GM12873 (cell line): ENCODE data around the gene HTRA3.

Source experiments
- TF ChIP-seq, protein P1 (sequence below): IDR thresholded peaks from 2 replicates; pipeline ENCODE4 v1.5.1; 2012; ENCODE audit warnings: low read depth, mild to moderate bottlenecking, moderate library complexity, low read length, control low read depth; ENCODE audit not compliant: insufficient read depth; ENCODE audit errors: missing control alignments

Gene HTRA3

DNA sequence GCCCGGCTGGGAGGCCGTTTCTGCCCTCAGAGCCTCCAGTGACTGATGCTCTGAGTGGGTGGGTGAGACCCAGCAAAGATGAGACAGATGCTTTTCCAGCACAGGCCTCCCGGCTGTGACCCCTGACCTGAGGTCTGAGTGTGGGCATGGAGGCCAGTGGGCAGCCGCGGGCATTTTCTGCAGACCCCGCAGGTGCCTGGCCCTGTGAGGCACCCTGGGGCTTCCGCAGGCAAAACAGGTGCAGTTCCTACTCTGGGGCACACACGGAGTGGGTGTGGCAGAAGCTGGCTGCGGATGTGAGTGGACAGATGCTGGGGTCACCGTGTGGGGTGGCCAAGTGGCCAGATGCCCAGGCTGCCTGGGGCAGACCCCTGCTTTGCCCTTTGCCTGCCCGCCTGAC lies 14.8 kb downstream of the HTRA3 start:
- TF ChIP-seq, protein P1, sequence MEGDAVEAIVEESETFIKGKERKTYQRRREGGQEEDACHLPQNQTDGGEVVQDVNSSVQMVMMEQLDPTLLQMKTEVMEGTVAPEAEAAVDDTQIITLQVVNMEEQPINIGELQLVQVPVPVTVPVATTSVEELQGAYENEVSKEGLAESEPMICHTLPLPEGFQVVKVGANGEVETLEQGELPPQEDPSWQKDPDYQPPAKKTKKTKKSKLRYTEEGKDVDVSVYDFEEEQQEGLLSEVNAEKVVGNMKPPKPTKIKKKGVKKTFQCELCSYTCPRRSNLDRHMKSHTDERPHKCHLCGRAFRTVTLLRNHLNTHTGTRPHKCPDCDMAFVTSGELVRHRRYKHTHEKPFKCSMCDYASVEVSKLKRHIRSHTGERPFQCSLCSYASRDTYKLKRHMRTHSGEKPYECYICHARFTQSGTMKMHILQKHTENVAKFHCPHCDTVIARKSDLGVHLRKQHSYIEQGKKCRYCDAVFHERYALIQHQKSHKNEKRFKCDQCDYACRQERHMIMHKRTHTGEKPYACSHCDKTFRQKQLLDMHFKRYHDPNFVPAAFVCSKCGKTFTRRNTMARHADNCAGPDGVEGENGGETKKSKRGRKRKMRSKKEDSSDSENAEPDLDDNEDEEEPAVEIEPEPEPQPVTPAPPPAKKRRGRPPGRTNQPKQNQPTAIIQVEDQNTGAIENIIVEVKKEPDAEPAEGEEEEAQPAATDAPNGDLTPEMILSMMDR, result no peak

DNA sequence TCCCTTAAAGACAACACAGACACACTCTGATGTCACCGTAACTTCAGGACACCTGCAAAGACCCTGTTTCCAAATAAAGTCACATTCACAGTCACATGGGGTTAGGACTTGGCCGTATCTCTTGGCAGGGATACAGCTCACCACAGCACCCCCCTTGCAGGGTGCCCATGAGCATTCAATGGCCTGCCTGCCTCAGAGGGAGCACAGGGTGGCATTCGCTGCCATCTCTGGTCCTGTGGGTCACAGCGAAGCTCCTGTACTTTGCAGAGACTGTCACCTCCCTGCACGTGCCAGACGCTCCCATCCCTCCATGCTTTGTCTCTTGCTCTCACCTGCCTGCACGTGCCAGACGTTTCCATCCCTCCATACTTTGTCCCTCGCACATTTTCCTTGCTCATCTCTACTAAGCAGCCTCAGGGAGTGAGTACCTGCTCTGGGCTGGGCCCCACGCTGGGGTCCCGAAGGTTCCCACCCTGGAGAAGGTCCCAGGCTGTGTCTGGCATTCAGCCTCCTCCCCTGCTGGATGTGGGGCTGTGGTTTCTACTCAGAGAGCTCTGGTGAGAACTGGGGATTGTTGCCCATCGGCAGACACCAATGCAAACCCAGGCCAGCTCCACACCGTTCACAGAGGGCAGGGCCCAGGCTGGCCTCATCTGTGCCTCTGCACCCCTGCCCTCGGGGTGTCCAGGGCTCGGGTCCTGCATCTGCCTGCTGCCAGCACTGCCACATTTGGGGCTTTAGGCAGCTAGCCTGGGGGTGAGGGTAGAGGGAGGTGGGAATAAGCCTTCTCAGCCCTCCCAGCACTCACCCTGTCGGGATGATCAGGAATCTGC lies 15.8 kb downstream of the HTRA3 start:
- TF ChIP-seq, protein P1, result no peak

DNA sequence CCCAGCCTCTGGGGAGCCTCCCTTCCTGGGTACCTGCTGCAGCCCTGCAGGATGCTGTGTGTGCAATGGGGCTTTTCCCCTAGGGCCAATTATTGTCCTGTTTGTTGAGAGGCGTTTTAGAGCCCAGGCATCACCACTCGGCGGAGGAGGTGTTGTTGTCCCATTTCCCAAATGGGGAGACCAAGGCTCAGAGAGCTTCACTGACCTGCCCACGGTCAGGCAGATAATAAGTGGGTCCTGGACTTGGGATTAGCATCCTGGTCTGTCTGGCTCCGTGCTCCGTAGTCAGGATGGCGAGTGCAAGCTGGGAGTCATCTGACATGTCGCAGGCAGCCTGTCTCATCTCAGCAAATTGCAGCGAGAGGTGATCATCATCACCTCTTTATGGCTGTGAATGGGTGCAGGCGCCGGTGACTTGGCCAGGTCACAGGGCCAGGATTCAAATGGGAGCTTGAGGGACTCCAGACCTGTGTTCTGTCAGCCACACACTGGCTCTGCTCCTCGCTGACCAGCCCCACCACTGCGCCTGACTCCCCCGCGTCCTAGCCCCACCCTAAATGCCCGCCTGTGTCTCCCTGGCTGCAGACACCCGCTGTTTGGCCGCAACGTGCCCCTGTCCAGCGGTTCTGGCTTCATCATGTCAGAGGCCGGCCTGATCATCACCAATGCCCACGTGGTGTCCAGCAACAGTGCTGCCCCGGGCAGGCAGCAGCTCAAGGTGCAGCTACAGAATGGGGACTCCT lies 16.6 kb downstream of the HTRA3 start:
- TF ChIP-seq, protein P1, result no peak

DNA sequence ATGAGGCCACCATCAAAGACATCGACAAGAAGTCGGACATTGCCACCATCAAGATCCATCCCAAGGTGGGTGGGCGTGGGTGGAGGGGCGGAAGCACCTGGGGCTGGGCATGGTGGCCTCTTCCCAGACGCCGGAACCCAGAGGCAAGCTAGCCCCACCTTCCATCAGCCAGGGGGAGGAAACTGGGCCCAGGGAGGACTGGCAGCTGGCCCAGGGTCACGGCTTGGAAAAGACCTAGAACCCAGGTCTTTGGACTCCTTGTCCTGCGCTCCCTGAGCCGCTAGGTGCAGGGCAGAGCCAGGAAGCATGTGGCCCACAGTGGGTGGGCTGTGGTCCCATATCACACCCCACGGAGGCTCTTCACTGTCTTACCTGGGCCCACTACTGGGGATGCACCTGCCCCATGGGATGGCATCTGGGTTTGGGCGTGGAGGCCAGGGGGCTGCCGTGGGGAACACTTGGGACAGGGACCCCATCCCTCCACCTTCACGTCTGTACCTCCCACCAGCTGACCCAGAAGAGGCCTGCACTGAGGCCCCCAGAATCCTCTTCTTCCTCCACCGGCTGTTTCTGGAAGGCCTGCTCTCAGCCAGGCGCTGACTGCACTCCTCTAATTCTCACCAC lies 17.3 kb downstream of the HTRA3 start:
- TF ChIP-seq, protein P1, result no peak

DNA sequence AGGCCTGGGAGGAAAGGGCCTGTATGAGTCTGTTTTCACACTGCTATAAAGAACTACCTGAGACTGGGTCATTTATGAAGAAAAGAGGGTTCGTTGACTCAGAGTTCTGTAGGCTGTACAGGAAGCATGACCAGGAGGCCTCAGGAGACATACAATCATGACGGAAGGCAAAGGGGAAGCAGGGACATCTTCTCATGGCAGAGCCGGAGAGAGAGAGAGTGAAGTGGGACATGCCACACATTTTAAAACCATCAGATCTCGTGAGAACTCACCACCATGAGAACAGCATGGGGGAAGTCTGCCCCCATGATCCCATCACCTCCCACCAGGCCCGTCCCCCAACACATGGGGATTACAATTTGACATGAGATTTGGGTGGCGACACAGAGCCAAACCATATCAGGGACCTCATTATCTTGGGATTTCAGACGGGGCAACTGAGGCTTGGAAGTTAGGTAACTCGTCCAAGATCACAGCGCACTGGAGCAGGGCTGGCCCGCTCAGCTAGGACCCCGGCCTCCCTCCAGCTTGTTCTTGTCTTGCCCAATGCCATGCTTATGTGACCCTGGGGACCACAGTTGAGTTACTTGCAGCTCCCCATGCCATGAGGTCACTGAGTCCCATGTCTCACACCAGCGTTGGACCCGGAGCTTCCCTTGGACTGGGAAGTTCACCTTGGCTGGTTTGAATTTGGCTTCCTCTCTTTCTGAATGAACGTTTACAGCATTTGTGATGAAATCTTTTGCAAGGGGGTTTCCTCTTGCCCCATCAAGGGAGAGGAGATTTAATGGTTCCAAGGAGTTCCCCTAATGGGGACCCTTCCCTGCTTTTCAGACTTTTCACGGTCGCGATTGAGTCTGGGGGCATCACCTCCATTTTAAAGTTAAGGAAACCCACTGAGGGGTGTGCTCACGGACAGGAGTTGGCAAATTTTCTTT lies 18.1 kb downstream of the HTRA3 start:
- TF ChIP-seq, protein P1, result no peak

DNA sequence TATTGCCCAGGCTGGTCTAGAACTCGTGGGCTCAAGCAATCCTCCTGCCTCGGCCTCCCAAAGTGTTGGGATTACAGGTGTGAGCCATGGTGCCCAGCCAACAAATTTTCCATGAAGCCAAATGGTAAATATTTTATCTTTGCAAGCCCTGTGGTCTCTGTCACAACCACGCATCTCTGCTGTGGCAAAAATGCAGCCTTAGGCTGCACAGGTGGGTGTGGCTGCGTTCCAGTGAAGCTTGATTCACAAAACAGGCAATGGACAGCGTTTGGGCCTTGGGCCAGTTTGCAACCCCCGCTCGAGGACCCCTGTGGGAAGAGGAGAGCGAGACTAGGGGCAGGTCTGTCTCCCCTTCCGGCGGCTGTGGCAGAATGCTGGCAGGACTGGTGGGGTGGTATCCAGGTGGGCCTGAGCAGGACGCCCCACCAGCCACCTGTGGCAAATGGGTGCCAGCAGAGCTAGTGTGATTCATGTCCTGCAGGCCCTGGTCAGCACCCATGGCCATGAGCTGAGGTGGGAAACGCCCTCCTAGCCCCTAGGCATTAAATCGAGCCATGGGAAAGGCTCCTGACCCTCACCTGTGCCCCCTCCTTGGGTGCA lies 19.7 kb downstream of the HTRA3 start:
- TF ChIP-seq, protein P1, result no peak
